Activated naive CD8-positive, alpha-beta T cell treated with anti-CD3 and anti-CD28 coated beads, Interleukin-2, amount 50 U/mL, for 16 hours (primary cell): Measurements from ENCODE around the gene EIF2S1.
"Not testable (repeated sequence)": the region's sequence is repeated elsewhere in the genome, so short reads cannot be mapped to it uniquely, and the experiment has no call there.

Experiments
- DNase-seq: peaks from one replicate; pipeline ENCODE4 v3.0.0-alpha.2; 2020; ENCODE audit warnings: low read depth, low spot score

EIF2S1 gene

GRCh38 chr14:67371247-67372148, 11.4 kb downstream of the EIF2S1 start:
- no peak for DNase-seq

GRCh38 chr14:67372833-67373232, 12.7 kb downstream of the EIF2S1 start:
- DNase-seq, result no peak

- no peak for DNase-seq
These were observed 13.2 kb downstream of the EIF2S1 start for GRCh38 chr14:67373347-67373746.

GRCh38 chr14:67377916-67378315, 17.8 kb downstream of the EIF2S1 start:
- no peak for DNase-seq

GRCh38 chr14:67385120-67385519, 25.0 kb downstream of the EIF2S1 start:
- DNase-seq, result no peak

GRCh38 chr14:67385618-67386017, 25.5 kb downstream of the EIF2S1 start:
- no peak for DNase-seq

- DNase-seq, result no peak
These were observed 27.1 kb downstream of the EIF2S1 start for GRCh38 chr14:67387195-67387594.

GRCh38 chr14:67389275-67389674, 29.1 kb downstream of the EIF2S1 start:
- DNase-seq, result no peak

- DNase-seq, result no peak
These were observed 29.8 kb downstream of the EIF2S1 start for GRCh38 chr14:67389811-67390534.

GRCh38 chr14:67391268-67391667, 31.1 kb downstream of the EIF2S1 start:
- no peak for DNase-seq

GRCh38 chr14:67392123-67392522, 32.0 kb downstream of the EIF2S1 start:
- DNase-seq, result no peak

- no peak for DNase-seq
These were observed 32.7 kb downstream of the EIF2S1 start for GRCh38 chr14:67392800-67393199.

GRCh38 chr14:67393689-67394088, 33.6 kb downstream of the EIF2S1 start:
- no peak for DNase-seq

- DNase-seq, result no peak
These were observed 35.2 kb downstream of the EIF2S1 start for GRCh38 chr14:67395086-67395875.

GRCh38 chr14:67395876-67396189, 35.7 kb downstream of the EIF2S1 start:
- no peak for DNase-seq

- DNase-seq, result no peak
These were observed 36.3 kb downstream of the EIF2S1 start for GRCh38 chr14:67396381-67396970.

GRCh38 chr14:67397536-67397935, 37.4 kb downstream of the EIF2S1 start:
- DNase-seq, result no peak

GRCh38 chr14:67400434-67400833, 40.3 kb downstream of the EIF2S1 start:
- no peak for DNase-seq

GRCh38 chr14:67405771-67406170, 45.6 kb downstream of the EIF2S1 start:
- no peak for DNase-seq

- DNase-seq, result not testable (repeated sequence)
These were observed 48.1 kb downstream of the EIF2S1 start for GRCh38 chr14:67408122-67408801.

GRCh38 chr14:67409461-67409860, 49.3 kb downstream of the EIF2S1 start:
- DNase-seq, result no peak
